A549 (cell line): ENCODE data around the gene DCAF5. TPM values are rescaled to one million over a fixed set of nuclear protein-coding genes. Genes with fewer than 3 reads are reported as not detected.
A peak's percentile ranks its signal among the peaks of the same experiment; 100 is the strongest.
"Not testable (repeated sequence)": the region's sequence is repeated elsewhere in the genome, so short reads cannot be mapped to it uniquely, and the experiment has no call there.

Experiments used
- ATAC-seq, 2 experiments: fragments of 200-7000 bp in 1 of 2; fragments of >200 bp in 1 of 2; cut with Nextera tagmentation in 1 of 2; cut with Tn5 transposase in 1 of 2; 3 replicates each; pipeline versions ENCODE4 v1.8.0 to v1.9.1; 2018 to 2020; ENCODE audit warnings: mild to moderate bottlenecking in 1 of 2, moderate library complexity in 1 of 2
- CTCF ChIA-PET: fragments of 300-600 bp; sonication (Branson Sonifier 250); formaldehyde crosslinking; extraction: SDS; loops from one replicate; lab custom pipeline; 2021; ENCODE audit warnings: antibody characterized with exemption, inconsistent platforms; lab: Yijun Ruan, JAX
- POLR2A ChIA-PET: fragments of 350-600 bp; formaldehyde crosslinking; extraction: SDS; loops from one replicate; lab custom pipeline; 2021; ENCODE audit warnings: antibody characterized with exemption, inconsistent platforms; lab: Yijun Ruan, JAX
- DNase-seq, 2 experiments: peaks; one replicate each; pipeline versions ENCODE4 v3.0.0 to v3.0.0-alpha.2; 2011 to 2016; ENCODE audit warnings: low read depth in 1 of 2, low spot score in 1 of 2
- FAIRE-seq: peaks from 2 replicates; lab custom pipeline; 2011; peaks lifted over from hg19 to GRCh38; lab: Jason Lieb, UNC
- H3K27ac ChIP-seq, 2 experiments: fragments of >200 bp; sonication (Bioruptor Twin); formaldehyde crosslinking; 3 replicates each; pipeline ENCODE4 v1.5.1; 2016 to 2017
- H3K4me1 ChIP-seq: fragments of >200 bp; sonication (Bioruptor Twin); formaldehyde crosslinking; 3 replicates; pipeline ENCODE4 v1.6.1; 2016
- H3K4me2 ChIP-seq: fragments of >200 bp; sonication (Bioruptor Twin); formaldehyde crosslinking; 3 replicates; pipeline ENCODE4 v1.6.1; 2016
- H3K4me3 ChIP-seq: fragments of >200 bp; sonication (Bioruptor Twin); formaldehyde crosslinking; 3 replicates; pipeline ENCODE4 v1.5.1; 2016
- H3K9me3 ChIP-seq: fragments of >200 bp; sonication (Bioruptor Twin); formaldehyde crosslinking; 3 replicates; pipeline ENCODE4 v1.6.1; 2016
- CHD4 ChIP-seq: fragments of 200-600 bp; sonication (generic); IDR thresholded peaks from 2 replicates; pipeline ENCODE4 v1.6.1; 2016; ENCODE audit warnings: antibody characterized with exemption, mild to moderate bottlenecking, borderline replicate concordance
- EP300 ChIP-seq, 2 experiments: fragments of >200 bp; sonication (Bioruptor Twin); formaldehyde crosslinking; IDR thresholded peaks; 2 replicates in 1 of 2; 3 replicates in 1 of 2; pipeline ENCODE4 v1.6.1; 2016 to 2017
- FOSL2 ChIP-seq, 2 experiments: fragments of 450-650 bp in 1 of 2; fragments of >200 bp in 1 of 2; sonication (Bioruptor Twin) in 1 of 2; formaldehyde crosslinking; IDR thresholded peaks; 2 replicates each; pipeline versions ENCODE4 v1.5.0 to v1.6.1; 2016 to 2020; ENCODE audit warnings: mild to moderate bottlenecking in 1 of 2, moderate library complexity in 1 of 2
- HOXB13 ChIP-seq: fragments of 250-450 bp; sonication (Bioruptor Pico); IDR thresholded peaks from 2 replicates; pipeline ENCODE4 v1.5.0; 2020; ENCODE audit warnings: low read depth, mild to moderate bottlenecking, moderate library complexity
- HOXB5 ChIP-seq: fragments of 250-450 bp; sonication (Bioruptor Pico); IDR thresholded peaks from 2 replicates; pipeline ENCODE4 v1.5.0; 2020; ENCODE audit warnings: mild to moderate bottlenecking, moderate library complexity
- MAFK ChIP-seq: fragments of 450-650 bp; IDR thresholded peaks from 2 replicates; pipeline ENCODE4 v1.6.1; 2014; ENCODE audit not compliant: partially characterized antibody
- MAZ ChIP-seq: fragments of 150-350 bp; IDR thresholded peaks from 2 replicates; pipeline ENCODE4 v1.6.1; 2014; ENCODE audit warnings: antibody characterized with exemption, low read depth, low read length, borderline replicate concordance
- PHF8 ChIP-seq: fragments of 200-600 bp; sonication (generic); IDR thresholded peaks from 2 replicates; pipeline ENCODE4 v1.6.1; 2016; ENCODE audit warnings: low read depth, mild to moderate bottlenecking, antibody characterized with exemption, moderate library complexity, borderline replicate concordance
- RCOR1 ChIP-seq: fragments of 150-350 bp; IDR thresholded peaks from 2 replicates; pipeline ENCODE4 v1.6.1; 2014; ENCODE audit warnings: antibody characterized with exemption, low read length, low read depth
- RFX5 ChIP-seq: fragments of 450-650 bp; IDR thresholded peaks from 2 replicates; pipeline ENCODE4 v1.7.1; 2014; ENCODE audit warnings: antibody characterized with exemption, mild to moderate bottlenecking, moderate library complexity
- WGBS: methylation state at CpG from one replicate; pipeline ENCODE4 v1.1.6; 2017; ENCODE audit errors: missing lambda C conversion rate; 5-methylcytosine and 5-hydroxymethylcytosine counted together
- polyA plus RNA-seq, 4 experiments: library from polyadenylated mRNA; depleted of rRNA in 3 of 4; stranded (reverse); fragments of >200 nt; fragmentation: RNase III in 1 of 4; extraction: RNeasy Plus Mini Kit Qiagen cat#74134 plus additional on column Dnase treatment in 1 of 4; gene quantifications; 2 replicates in 3 of 4; 3 replicates in 1 of 4; pipeline ENCODE4 v1.2.3, GENCODE V29; 2011 to 2017
- TF ChIP-seq, protein P1 (sequence below): fragments of >200 bp; sonication (Bioruptor Twin); formaldehyde crosslinking; IDR thresholded peaks from 3 replicates; pipeline ENCODE4 v1.5.1; 2016
- TF ChIP-seq, protein P2 (sequence below): fragments of >200 bp; sonication (Bioruptor Twin); formaldehyde crosslinking; IDR thresholded peaks from 3 replicates; pipeline ENCODE4 v1.6.1; 2016
- TF ChIP-seq, protein P3 (sequence below): fragments of >200 bp; sonication (Bioruptor Twin); formaldehyde crosslinking; IDR thresholded peaks from 2 replicates; pipeline ENCODE4 v1.6.1; 2016

DCAF5 gene
- polyA plus RNA-seq, 2 of the 4 experiments (the other 2 are of a cell fraction) = 14.3 to 23.7 TPM

GRCh38 chr14:69027242-69027913 lies 125.5 kb downstream of the DCAF5 start:
- 41% methylated on average over 1 of the region's 1 CpG for WGBS
- FAIRE-seq = no peak
- TF ChIP-seq RCOR1 = no peak
- TF ChIP-seq, protein P1, sequence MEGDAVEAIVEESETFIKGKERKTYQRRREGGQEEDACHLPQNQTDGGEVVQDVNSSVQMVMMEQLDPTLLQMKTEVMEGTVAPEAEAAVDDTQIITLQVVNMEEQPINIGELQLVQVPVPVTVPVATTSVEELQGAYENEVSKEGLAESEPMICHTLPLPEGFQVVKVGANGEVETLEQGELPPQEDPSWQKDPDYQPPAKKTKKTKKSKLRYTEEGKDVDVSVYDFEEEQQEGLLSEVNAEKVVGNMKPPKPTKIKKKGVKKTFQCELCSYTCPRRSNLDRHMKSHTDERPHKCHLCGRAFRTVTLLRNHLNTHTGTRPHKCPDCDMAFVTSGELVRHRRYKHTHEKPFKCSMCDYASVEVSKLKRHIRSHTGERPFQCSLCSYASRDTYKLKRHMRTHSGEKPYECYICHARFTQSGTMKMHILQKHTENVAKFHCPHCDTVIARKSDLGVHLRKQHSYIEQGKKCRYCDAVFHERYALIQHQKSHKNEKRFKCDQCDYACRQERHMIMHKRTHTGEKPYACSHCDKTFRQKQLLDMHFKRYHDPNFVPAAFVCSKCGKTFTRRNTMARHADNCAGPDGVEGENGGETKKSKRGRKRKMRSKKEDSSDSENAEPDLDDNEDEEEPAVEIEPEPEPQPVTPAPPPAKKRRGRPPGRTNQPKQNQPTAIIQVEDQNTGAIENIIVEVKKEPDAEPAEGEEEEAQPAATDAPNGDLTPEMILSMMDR = no peak
- no peak for DNase-seq
- Histone ChIP-seq H3K4me2 (no peak overlapping the region), H3K27ac (no peak overlapping the region), H3K4me1 (no peaks in the 10 kb centered on the region), H3K4me3 (no peak overlapping the region), H3K9me3 (no peaks in the 10 kb centered on the region)
- ChIA-PET CTCF (interaction anchor here (1.0 to 1.2 kb wide), 2 partner anchors 85 to 116 kb away, joined by 3 read pairs; no protein-coding TSS in a partner anchor), POLR2A (no interaction called here)
- peak in 1 of 2 experiments; percentile 34; a peak in 3 of 6 replicates for ATAC-seq

DNA sequence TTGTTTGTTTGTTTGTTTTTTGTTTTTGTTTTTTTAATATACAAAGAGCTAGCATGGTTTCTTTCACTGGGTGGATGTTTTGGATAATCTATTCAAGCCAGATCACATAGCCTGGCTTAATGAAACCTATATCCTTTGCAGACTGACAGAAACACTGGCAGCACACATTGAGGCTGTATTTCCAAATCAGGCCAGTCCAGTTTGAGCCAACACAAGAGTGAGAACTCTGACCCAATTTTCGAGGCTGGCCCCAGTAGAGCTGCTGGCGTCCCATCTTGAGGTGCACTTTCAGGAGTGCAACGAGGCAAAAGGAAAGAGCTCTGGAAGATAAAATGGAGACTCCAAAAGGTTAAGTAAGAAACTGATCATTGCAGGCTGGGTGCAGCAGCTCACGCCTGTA lies 129.9 kb downstream of the DCAF5 start:
- Histone ChIP-seq H3K4me3 (no peak overlapping the region), H3K4me2 (no peak overlapping the region), H3K4me1 (no peaks in the 10 kb centered on the region), H3K9me3 (no peaks in the 10 kb centered on the region), H3K27ac (no peak overlapping the region)
- POLR2A ChIA-PET = no interaction called here
- CTCF ChIA-PET = no interaction called here
- 74% methylated on average over 4 of the region's 4 CpGs for WGBS
- no peak for DNase-seq
- TF ChIP-seq, protein P1 = no peak
- TF ChIP-seq MAZ = no peak
- FAIRE-seq = no peak
- no peak for ATAC-seq

GRCh38 chr14:69022093-69022492 lies 130.8 kb downstream of the DCAF5 start:
- WGBS = 85% methylated on average over 8 of the region's 8 CpGs
- POLR2A ChIA-PET, H3K27ac ChIP-seq, ATAC-seq, DNase-seq, H3K4me3 ChIP-seq, H3K4me1 ChIP-seq, FAIRE-seq, H3K4me2 ChIP-seq, CTCF ChIA-PET, H3K9me3 ChIP-seq: not testable (repeated sequence)

GRCh38 chr14:69017706-69018105 lies 135.2 kb downstream of the DCAF5 start:
- ChIA-PET POLR2A (no interaction called here), CTCF (no interaction called here)
- Histone ChIP-seq H3K9me3 (no peaks in the 10 kb centered on the region), H3K27ac (no peak overlapping the region), H3K4me2 (no peak overlapping the region), H3K4me3 (no peak overlapping the region), H3K4me1 (peaks cover 16% of the 10 kb centered on the region)
- FAIRE-seq (no peak), DNase-seq (no peak), ATAC-seq (no peak)
- WGBS = 92% methylated on average over 1 of the region's 4 CpGs
- TF ChIP-seq, protein P2, sequence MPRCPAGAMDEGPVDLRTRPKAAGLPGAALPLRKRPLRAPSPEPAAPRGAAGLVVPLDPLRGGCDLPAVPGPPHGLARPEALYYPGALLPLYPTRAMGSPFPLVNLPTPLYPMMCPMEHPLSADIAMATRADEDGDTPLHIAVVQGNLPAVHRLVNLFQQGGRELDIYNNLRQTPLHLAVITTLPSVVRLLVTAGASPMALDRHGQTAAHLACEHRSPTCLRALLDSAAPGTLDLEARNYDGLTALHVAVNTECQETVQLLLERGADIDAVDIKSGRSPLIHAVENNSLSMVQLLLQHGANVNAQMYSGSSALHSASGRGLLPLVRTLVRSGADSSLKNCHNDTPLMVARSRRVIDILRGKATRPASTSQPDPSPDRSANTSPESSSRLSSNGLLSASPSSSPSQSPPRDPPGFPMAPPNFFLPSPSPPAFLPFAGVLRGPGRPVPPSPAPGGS = no peak
- no peak for TF ChIP-seq HOXB5
- no peak for TF ChIP-seq RFX5
- TF ChIP-seq EP300 (IDR thresholded peaks at IDR 0.05) = no peak
- TF ChIP-seq, protein P3, sequence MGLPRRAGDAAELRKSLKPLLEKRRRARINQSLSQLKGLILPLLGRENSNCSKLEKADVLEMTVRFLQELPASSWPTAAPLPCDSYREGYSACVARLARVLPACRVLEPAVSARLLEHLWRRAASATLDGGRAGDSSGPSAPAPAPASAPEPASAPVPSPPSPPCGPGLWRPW = no peak
- no peak for TF ChIP-seq FOSL2 (IDR thresholded peaks at IDR 0.05)
- TF ChIP-seq FOSL2 (CRISPR knock-in tag; IDR thresholded peaks at IDR 0.05) = no peak
- no peak for TF ChIP-seq PHF8
- no peak for TF ChIP-seq MAFK
- no peak for TF ChIP-seq CHD4
- TF ChIP-seq HOXB13 (CRISPR knock-in tag) = no peak
